K562 (cell line): ENCODE results near the gene CRADD. TPM values are rescaled to one million over a fixed set of nuclear protein-coding genes. Genes with fewer than 3 reads are reported as not detected.

Source experiments
- ATAC-seq: fragments of 200-7000 bp; cut with Tn5 transposase; 3 replicates; pipeline ENCODE4 v1.9.1; 2020; ENCODE audit warnings: moderate library complexity
- BruUV-seq: library from RNA; stranded (reverse); fragments of 400-500 nt; replicated peaks from 2 replicates; lab custom pipeline; 2021; lab: Mats Ljungman, UMichigan
- CTCF ChIA-PET: fragments of 300-600 bp; formaldehyde crosslinking; extraction: SDS; loops from one replicate; lab custom pipeline; 2021; ENCODE audit warnings: low intra/inter-chr PET ratio; lab: Yijun Ruan, JAX
- POLR2A ChIA-PET: fragments of 300-600, 350-650 bp; sonication (Branson Sonifier 250); formaldehyde crosslinking; extraction: SDS; loops from one replicate; lab custom pipeline; 2021; ENCODE audit warnings: antibody characterized with exemption, inconsistent platforms; lab: Yijun Ruan, JAX
- DNase-seq, 4 experiments: peaks; one replicate each; pipeline versions ENCODE4 v3.0.0 to v3.0.0-alpha.2; 2011 to 2018; ENCODE audit warnings: low spot score in 3 of 4, mixed read lengths in 3 of 4; ENCODE audit errors: extremely low read depth in 1 of 4
- FAIRE-seq: peaks from 2 replicates; lab custom pipeline; 2011; peaks lifted over from hg19 to GRCh38; lab: Jason Lieb, UNC
- H2AFZ ChIP-seq: 2 replicates; pipeline ENCODE4 v1.6.0; 2011; ENCODE audit warnings: low read depth, low read length, control low read depth, inconsistent platforms
- H3K27ac ChIP-seq: fragments of 200-600 bp; 3 replicates; pipeline ENCODE4 v1.8.0; 2011; ENCODE audit warnings: low read depth, mild to moderate bottlenecking, control low read depth, inconsistent platforms, low read length, moderate library complexity, mixed read lengths; ENCODE audit errors: extremely low read depth
- H3K27me3 ChIP-seq, 2 experiments: fragments of 300-600 bp in 1 of 2; 2 replicates in 1 of 2; 3 replicates in 1 of 2; pipeline versions ENCODE4 v1.6.0 to v1.8.0; 2011; ENCODE audit warnings: inconsistent platforms in 2 of 2, low read length in 2 of 2, mild to moderate bottlenecking in 1 of 2, mixed read lengths in 1 of 2, moderate library complexity in 1 of 2; ENCODE audit not compliant: control insufficient read depth in 2 of 2, insufficient read depth in 2 of 2
- H3K36me3 ChIP-seq: fragments of 300-600 bp; 3 replicates; pipeline ENCODE4 v1.8.0; 2011; ENCODE audit warnings: mild to moderate bottlenecking, low read length, inconsistent platforms; ENCODE audit not compliant: control insufficient read depth, insufficient read depth
- H3K4me1 ChIP-seq, 2 experiments: fragments of 200-600 bp in 1 of 2; replicated peaks in 1 of 2; 2 replicates in 1 of 2; 3 replicates in 1 of 2; pipeline versions ENCODE4 v1.5.1 to v1.8.0; 2011; ENCODE audit warnings: inconsistent platforms in 2 of 2, low read length in 2 of 2, mild to moderate bottlenecking in 1 of 2, mixed read lengths in 1 of 2, moderate library complexity in 1 of 2; ENCODE audit not compliant: control insufficient read depth in 2 of 2, insufficient read depth in 2 of 2
- H3K4me2 ChIP-seq: 2 replicates; pipeline ENCODE4 v1.6.1; 2011; ENCODE audit warnings: low read length, control low read depth, inconsistent platforms, mixed read lengths; ENCODE audit not compliant: insufficient read depth
- H3K4me3 ChIP-seq: fragments of 200-600 bp; sonication (generic), shearing (Covaris generic); 2 replicates; pipeline ENCODE4 v1.5.1; 2016; ENCODE audit warnings: control low read depth, inconsistent platforms
- H3K79me2 ChIP-seq: fragments of 200-600 bp; 3 replicates; pipeline ENCODE4 v1.8.0; 2011; ENCODE audit warnings: low read length, inconsistent platforms; ENCODE audit not compliant: control insufficient read depth, insufficient read depth
- H3K9ac ChIP-seq, 2 experiments: 2 replicates each; pipeline versions ENCODE4 v1.6.0 to v1.6.1; 2011; ENCODE audit warnings: low read depth in 2 of 2, low read length in 2 of 2, control low read depth in 1 of 2, inconsistent platforms in 1 of 2, mild to moderate bottlenecking in 1 of 2, mixed read lengths in 1 of 2; ENCODE audit not compliant: insufficient read depth in 1 of 2
- H3K9me1 ChIP-seq: one replicate; pipeline ENCODE4 v1.6.0; 2011; ENCODE audit warnings: inconsistent platforms, mild to moderate bottlenecking, low read length, moderate library complexity; ENCODE audit not compliant: control insufficient read depth, insufficient read depth
- H3K9me3 ChIP-seq: replicated peaks from 2 replicates; pipeline ENCODE4 v1.5.1; 2011; ENCODE audit warnings: low read depth, low read length, inconsistent platforms; ENCODE audit not compliant: control insufficient read depth, insufficient read depth
- H4K20me1 ChIP-seq: replicated peaks from 2 replicates; pipeline ENCODE4 v1.6.1; 2011; ENCODE audit warnings: low read length, inconsistent platforms, mixed read lengths; ENCODE audit not compliant: control insufficient read depth, insufficient read depth
- BCL6 ChIP-seq: fragments of 250-450 bp; sonication (Bioruptor Pico); IDR thresholded peaks from 2 replicates; pipeline ENCODE4 v1.4.0; 2020
- NR2C1 ChIP-seq, 2 experiments: fragments of 450-650 bp; IDR thresholded peaks; 2 replicates each; pipeline ENCODE4 v1.6.1; 2017; ENCODE audit warnings: mild to moderate bottlenecking in 2 of 2, antibody characterized with exemption in 1 of 2, inconsistent platforms in 1 of 2, missing compliant biosample characterization in 1 of 2, missing genetic modification characterization in 1 of 2
- RB1 ChIP-seq: fragments of 450-650 bp; IDR thresholded peaks from 2 replicates; pipeline ENCODE4 v1.6.1; 2017; ENCODE audit warnings: low read depth, mild to moderate bottlenecking
- TOE1 ChIP-seq, 2 experiments: fragments of 450-650 bp in 1 of 2; sonication (generic) in 1 of 2; formaldehyde crosslinking in 1 of 2; IDR thresholded peaks; 2 replicates each; pipeline versions ENCODE4 v1.7.1 to v1.8.0; 2016 to 2022; ENCODE audit warnings: borderline replicate concordance in 2 of 2, mild to moderate bottlenecking in 2 of 2, antibody characterized with exemption in 1 of 2, inconsistent platforms in 1 of 2, low read depth in 1 of 2, missing genetic modification reagents in 1 of 2, moderate library complexity in 1 of 2
- XRCC3 ChIP-seq: fragments of 450-650 bp; IDR thresholded peaks from 2 replicates; pipeline ENCODE4 v1.6.1; 2017; ENCODE audit warnings: mild to moderate bottlenecking, moderate library complexity
- ZZZ3 ChIP-seq: fragments of 450-650 bp; IDR thresholded peaks from 2 replicates; pipeline ENCODE4 v1.6.1; 2016; ENCODE audit warnings: antibody characterized with exemption, mild to moderate bottlenecking, moderate library complexity
- WGBS: fragments of 100-300 bp; shearing (Covaris generic); methylation state at CpG from one replicate; pipeline ENCODE4 v1.1.6; 2016; ENCODE audit warnings: low coverage, mixed read lengths; ENCODE audit not compliant: insufficient coverage; ENCODE audit errors: missing lambda C conversion rate; 5-methylcytosine and 5-hydroxymethylcytosine counted together
- in situ Hi-C: fragments of 300-500 bp; cut with MboI; formaldehyde crosslinking; loops from 4 replicates; pipeline ENCODE4 v1.15.0; 2018; ENCODE audit warnings: inconsistent platforms, mixed read lengths
- intact Hi-C: fragments of 100-400 bp; cut with micrococcal nuclease; formaldehyde crosslinking; loops from 2 replicates; pipeline ENCODE4 v1.14.2; 2022
- polyA plus RNA-seq, 8 experiments: library from polyadenylated mRNA; depleted of rRNA in 4 of 8; stranded (reverse) in 5 of 8; unstranded in 3 of 8; fragments of >200 nt; fragmentation: Nextera tagmentation in 2 of 8; fragmentation: Illumina TruSeq in 1 of 8; extraction: Ambion mirVana in 2 of 8; extraction: Trizol in 1 of 8; gene quantifications; 2 replicates each; pipeline versions ENCODE4 v1.2.1 to v1.2.3, GENCODE V29; 2011 to 2014; ENCODE audit warnings: inconsistent platforms in 1 of 8, missing spikeins in 1 of 8
- total RNA-seq, 7 experiments: library from RNA; depleted of rRNA in 6 of 7; stranded (reverse); fragments of >200 nt in 6 of 7; fragmentation: Illumina TruSeq in 2 of 7; extraction: Trizol in 2 of 7; gene quantifications; 2 replicates each; pipeline versions ENCODE4 v1.2.1 to v1.2.3, GENCODE V29; 2011 to 2021; ENCODE audit warnings: low replicate concordance in 1 of 7
- TF ChIP-seq, protein P1 (sequence below), 3 experiments: IDR thresholded peaks in 2 of 3; conservative IDR thresholded peaks in 1 of 3; 2 replicates each; pipeline ENCODE4 v1.5.1; 2011 to 2012; ENCODE audit warnings: low read length in 3 of 3, mild to moderate bottlenecking in 3 of 3, control low read depth in 2 of 3, improper control_type of control experiment in 1 of 3, inconsistent platforms in 1 of 3, low read depth in 1 of 3, mixed read lengths in 1 of 3, moderate library complexity in 1 of 3; ENCODE audit not compliant: insufficient read depth in 2 of 3

CRADD gene
- total and polyA plus RNA-seq, 9 of the 15 experiments (the other 6 are each of a cell fraction or from before 2014, with no cell fraction given): 20.5 to 41.1 (median 25.9) TPM

DNA sequence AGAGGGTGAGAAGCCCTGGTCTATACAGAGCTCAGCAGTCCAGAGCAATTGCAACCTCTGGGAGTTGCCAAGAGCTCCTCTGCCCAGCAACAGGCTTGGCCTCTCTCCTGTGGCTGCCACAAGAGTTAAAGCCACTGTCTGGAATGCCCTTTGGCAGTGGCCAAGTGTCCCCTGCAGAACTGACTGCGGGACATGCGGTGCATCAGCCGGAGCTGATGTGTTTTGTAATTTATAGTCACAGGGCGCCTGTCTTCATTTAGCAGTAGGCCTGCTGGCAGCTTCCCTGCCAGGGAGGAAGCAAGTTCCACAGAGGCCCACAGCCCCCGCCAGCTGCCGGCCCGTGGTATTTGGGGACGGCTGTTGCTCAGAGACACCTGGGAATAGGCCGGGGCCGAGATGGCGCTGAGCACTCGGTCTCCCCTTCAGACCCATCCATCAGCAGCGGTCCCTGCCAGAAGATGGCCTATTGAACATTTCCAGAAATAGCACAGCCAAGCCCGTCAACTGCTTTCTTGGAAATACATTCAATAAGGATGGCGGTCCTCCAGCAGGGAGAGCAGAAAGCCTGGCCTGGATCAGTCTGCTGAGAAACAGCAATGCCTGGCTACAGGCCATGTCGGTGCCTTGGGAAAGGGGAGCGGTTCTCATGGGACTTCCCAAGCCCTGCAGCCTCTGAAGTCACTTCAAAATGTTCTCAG, 217.4 kb downstream of the CRADD start (continued):
- TF ChIP-seq BCL6 (CRISPR knock-in tag): no peak
- TF ChIP-seq TOE1 (IDR thresholded peaks at IDR 0.05; ENCODE audit: borderline replicate concordance): no peak
- TF ChIP-seq TOE1 (CRISPR knock-in tag; IDR thresholded peaks at IDR 0.05; ENCODE audit: borderline replicate concordance, low read depth): no peak
- TF ChIP-seq RB1: no peak
- TF ChIP-seq XRCC3: no peak
- no peak for TF ChIP-seq NR2C1 (IDR thresholded peaks at IDR 0.05)
- no peak for TF ChIP-seq NR2C1 (tag; IDR thresholded peaks at IDR 0.05)
- TF ChIP-seq, all 486 proteins: peak for 0

DNA sequence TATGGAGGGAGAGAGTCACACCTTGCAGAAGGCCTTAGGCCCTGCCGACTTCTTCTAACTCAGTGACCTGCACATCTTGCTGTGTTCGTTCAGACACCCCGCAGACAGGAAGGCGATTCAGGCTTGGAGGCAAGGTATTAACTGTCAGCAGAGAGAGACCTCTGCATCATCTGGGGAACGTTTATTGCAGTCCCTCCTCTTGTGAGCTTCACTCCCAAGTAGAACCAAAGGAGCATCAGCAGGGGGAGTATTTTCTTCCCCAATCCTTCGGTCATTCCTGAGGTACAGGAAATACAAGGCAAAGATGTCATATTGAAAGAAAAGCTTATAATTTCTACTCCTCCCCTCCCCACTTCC, 217.9 kb downstream of the CRADD start:
- TF ChIP-seq ZZZ3: no peak
- TF ChIP-seq, protein P1, sequence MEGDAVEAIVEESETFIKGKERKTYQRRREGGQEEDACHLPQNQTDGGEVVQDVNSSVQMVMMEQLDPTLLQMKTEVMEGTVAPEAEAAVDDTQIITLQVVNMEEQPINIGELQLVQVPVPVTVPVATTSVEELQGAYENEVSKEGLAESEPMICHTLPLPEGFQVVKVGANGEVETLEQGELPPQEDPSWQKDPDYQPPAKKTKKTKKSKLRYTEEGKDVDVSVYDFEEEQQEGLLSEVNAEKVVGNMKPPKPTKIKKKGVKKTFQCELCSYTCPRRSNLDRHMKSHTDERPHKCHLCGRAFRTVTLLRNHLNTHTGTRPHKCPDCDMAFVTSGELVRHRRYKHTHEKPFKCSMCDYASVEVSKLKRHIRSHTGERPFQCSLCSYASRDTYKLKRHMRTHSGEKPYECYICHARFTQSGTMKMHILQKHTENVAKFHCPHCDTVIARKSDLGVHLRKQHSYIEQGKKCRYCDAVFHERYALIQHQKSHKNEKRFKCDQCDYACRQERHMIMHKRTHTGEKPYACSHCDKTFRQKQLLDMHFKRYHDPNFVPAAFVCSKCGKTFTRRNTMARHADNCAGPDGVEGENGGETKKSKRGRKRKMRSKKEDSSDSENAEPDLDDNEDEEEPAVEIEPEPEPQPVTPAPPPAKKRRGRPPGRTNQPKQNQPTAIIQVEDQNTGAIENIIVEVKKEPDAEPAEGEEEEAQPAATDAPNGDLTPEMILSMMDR (IDR thresholded peaks at IDR 0.05 in 2 of 3, conservative IDR thresholded peaks at IDR 0.05 in 1 of 3; ENCODE audit: insufficient read depth in 2 of 3, low read depth in 1 of 3, low read length in 3 of 3): peak in 1 of 3 experiments; percentile 24; a peak in 2 of 6 replicates
- Histone ChIP-seq H2AFZ (peak overlapping the region; percentile 40; the same call in 1 of the 2 replicates), H4K20me1 (no peaks in the 10 kb centered on the region), H3K9me3 (no peaks in the 10 kb centered on the region), H3K27me3 (no peaks in the 10 kb centered on the region), H3K79me2 (no peaks in the 10 kb centered on the region), H3K36me3 (no peaks in the 10 kb centered on the region), H3K4me3 (no peak overlapping the region), H3K4me1 (peaks cover 10 to 12% of the 10 kb centered on the region in 2 experiments; a peak in 4 of 5 replicates), H3K27ac (no peak overlapping the region), H3K9me1 (no peaks in the 10 kb centered on the region), H3K4me2 (no peak overlapping the region), H3K9ac (no peak overlapping the region)
- ChIA-PET POLR2A (no interaction called here), CTCF (no interaction called here)
- ATAC-seq (no peak), FAIRE-seq (no peak), DNase-seq (no peak)
- in situ Hi-C loops (no loop called here), intact Hi-C loops (loop anchor here (5.0 kb wide), 1 partner anchor 82 kb away; no protein-coding TSS in a partner anchor)
- no TSS peak for BruUV-seq
- WGBS: 64% methylated on average over 5 of the region's 6 CpGs
